ENCODE measurements around the gene KRT77. TPM values are rescaled to one million over a fixed set of nuclear protein-coding genes. Genes with fewer than 3 reads are reported as not detected.

Gene KRT77
- total RNA-seq, 6 donors from 2014 or later, result not detected

DNA sequence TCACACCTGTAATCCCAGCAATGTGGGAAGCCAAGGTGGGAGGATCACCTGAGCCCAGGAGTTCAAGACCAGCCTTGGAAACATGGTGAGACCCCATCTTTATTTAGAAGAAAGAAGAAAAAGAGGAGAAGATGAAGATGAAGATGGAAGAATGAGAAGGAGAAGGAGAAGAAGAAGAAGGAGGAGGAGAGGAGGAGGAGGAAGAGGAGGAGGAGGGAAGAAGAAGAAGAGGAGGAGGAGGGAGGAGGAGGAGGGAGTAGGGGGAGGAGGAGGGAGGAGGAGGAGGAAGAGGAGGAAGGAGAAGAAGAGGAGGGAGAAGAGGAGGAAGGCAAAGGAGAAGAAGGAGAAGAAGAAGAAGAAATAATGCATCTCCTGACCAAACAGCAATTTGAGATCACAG, 14.1 kb downstream of the KRT77 start:
- no peak overlapping the region for H3K4me3 ChIP-seq
- no peaks in the 10 kb centered on the region for H3K36me3 ChIP-seq
- ATAC-seq (ENCODE audit: low FRiP score in 2 of 2), result no peak
- DNase-seq, result no peak
- peaks cover 0 to 11% (median 5%) of the 10 kb centered on the region in 4 donors for H3K27me3 ChIP-seq
- no peak overlapping the region for H3K27ac ChIP-seq
- peaks cover 5 to 13% (median 8%) of the 10 kb centered on the region in 4 donors for H3K4me1 ChIP-seq
- H3K9me3 ChIP-seq, result no peaks in the 10 kb centered on the region
- TF ChIP-seq, protein P1, sequence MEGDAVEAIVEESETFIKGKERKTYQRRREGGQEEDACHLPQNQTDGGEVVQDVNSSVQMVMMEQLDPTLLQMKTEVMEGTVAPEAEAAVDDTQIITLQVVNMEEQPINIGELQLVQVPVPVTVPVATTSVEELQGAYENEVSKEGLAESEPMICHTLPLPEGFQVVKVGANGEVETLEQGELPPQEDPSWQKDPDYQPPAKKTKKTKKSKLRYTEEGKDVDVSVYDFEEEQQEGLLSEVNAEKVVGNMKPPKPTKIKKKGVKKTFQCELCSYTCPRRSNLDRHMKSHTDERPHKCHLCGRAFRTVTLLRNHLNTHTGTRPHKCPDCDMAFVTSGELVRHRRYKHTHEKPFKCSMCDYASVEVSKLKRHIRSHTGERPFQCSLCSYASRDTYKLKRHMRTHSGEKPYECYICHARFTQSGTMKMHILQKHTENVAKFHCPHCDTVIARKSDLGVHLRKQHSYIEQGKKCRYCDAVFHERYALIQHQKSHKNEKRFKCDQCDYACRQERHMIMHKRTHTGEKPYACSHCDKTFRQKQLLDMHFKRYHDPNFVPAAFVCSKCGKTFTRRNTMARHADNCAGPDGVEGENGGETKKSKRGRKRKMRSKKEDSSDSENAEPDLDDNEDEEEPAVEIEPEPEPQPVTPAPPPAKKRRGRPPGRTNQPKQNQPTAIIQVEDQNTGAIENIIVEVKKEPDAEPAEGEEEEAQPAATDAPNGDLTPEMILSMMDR (IDR thresholded peaks at IDR 0.05), result no peak
- TF ChIP-seq EP300 (IDR thresholded peaks at IDR 0.05) (no peak), POLR2A (IDR thresholded peaks at IDR 0.05) (no peak), POLR2AphosphoS5 (IDR thresholded peaks at IDR 0.05) (no peak)

DNA sequence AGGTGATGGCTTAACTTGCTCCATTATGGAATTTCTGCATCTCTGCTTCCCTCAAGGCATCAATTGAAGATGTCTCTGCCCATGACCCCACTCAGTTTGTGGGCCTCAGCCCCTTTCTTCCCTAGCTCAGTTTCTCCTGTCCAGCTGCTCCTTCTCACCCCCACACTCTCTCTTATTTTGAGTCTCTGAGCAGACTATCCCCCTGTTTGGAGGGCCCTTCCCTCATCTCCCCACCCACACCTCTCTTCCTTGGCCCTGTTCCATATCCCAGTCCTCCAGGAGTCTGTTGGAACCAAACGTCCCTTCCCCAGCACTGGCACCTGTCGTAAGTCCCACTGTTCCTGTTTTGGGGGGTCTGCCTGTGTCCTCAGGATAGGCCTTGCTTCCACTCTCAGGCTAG, 14.8 kb downstream of the KRT77 start:
- WGBS, 2 donors, result 53 to 57% methylated on average over 2 of the region's 2 CpGs
- peaks cover 5 to 13% (median 8%) of the 10 kb centered on the region in 4 donors for H3K4me1 ChIP-seq
- H3K4me3 ChIP-seq, result no peak overlapping the region
- TF ChIP-seq EP300 (IDR thresholded peaks at IDR 0.05), result no peak
- TF ChIP-seq POLR2AphosphoS5 (IDR thresholded peaks at IDR 0.05), result no peak
- TF ChIP-seq POLR2A (IDR thresholded peaks at IDR 0.05), result no peak
- TF ChIP-seq, protein P1 (IDR thresholded peaks at IDR 0.05), result no peak
- no peak for DNase-seq
- no peaks in the 10 kb centered on the region for H3K36me3 ChIP-seq
- no peak overlapping the region for H3K27ac ChIP-seq
- no peak for ATAC-seq (ENCODE audit: low FRiP score in 2 of 2)
- H3K27me3 ChIP-seq, result peaks cover 0 to 11% (median 5%) of the 10 kb centered on the region in 4 donors
- H3K9me3 ChIP-seq, result no peaks in the 10 kb centered on the region

DNA sequence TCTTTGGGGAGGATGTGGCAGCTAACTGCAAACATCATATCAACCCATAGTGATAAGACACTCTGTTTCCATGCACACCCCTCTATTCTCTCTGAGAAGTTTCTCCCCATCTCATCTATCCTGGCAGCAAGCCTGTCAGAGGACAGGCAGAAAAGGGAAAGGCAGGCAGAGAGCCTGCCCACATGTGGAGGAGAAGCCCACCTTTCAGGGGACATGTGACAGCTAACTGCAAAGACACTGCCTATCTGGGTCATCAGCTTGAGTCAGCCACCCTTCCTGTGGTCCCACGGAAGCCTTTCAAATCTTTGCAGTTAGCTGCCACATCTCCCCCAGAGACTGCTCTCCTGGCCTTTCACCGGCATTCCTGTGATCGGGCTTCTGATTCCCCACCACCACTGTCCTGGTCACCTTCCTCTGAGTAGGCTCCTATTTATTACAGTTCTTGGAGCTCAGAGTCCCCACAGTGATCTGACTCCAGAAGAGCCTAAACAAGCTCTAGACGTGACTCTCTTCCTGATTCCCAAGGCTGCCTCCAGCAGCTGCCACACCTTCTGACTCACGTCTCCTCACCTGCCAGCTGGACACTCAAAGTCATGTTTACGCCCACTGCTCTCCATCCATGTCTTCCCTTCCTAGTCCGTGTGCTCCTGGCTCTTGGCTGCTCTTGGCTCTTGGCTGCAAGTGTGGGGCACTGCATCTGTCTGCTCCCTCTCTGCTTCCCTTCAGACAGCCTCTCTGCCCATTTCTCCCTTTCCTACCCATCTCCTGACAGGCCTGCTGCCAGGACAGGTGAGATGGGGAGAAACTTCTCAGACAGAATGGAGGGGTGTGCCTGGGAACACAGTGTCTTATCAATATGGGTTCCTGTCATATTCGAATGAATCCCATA, 15.6 kb downstream of the KRT77 start:
- Histone ChIP-seq H3K27ac (no peak overlapping the region), H3K9me3 (no peaks in the 10 kb centered on the region), H3K4me1 (peaks cover 5 to 13% (median 8%) of the 10 kb centered on the region in 4 donors), H3K27me3 (peaks cover 0 to 11% (median 5%) of the 10 kb centered on the region in 4 donors), H3K4me3 (no peak overlapping the region), H3K36me3 (no peaks in the 10 kb centered on the region)
- ATAC-seq (ENCODE audit: low FRiP score in 2 of 2) (no peak), DNase-seq (no peak)
- TF ChIP-seq, protein P1 (IDR thresholded peaks at IDR 0.05), result no peak
- TF ChIP-seq POLR2AphosphoS5 (IDR thresholded peaks at IDR 0.05), result no peak
- TF ChIP-seq POLR2A (IDR thresholded peaks at IDR 0.05), result no peak
- no peak for TF ChIP-seq EP300 (IDR thresholded peaks at IDR 0.05)
- WGBS, 2 donors, result 68 to 78% methylated on average over 8 of the region's 8 CpGs

DNA sequence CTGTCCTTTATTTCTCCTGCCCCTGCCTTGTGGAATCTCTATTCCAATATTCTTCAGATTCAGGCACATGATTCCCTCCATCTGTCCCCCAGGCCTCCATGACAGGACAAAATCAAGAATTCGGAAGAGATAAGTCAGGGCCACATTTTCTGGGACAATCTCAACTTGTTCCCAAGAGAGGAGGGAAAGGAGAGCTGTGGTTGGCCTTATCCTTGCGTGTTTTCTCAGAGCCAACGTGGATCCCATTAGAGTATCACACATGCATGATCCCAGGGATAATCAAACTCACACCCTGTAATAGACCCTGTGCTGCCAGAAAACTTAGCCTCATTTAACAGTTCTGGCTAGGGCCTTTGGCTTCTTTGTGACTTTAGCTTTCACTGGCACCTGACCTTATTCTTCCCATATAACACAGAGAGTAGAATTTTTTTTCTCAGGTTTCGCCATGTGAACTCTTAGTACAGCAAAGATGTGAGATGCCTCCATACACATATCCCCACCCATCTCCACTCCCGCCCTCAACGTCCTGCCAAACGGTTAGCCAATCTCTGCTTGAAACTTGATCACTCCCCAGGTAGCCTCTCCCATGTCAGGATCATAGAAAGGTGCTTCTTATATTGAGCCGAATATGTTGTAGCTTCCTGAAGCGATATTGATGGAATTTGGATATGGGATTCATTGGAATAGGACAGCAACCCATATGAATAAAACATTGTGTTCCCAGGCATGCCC, 16.4 kb downstream of the KRT77 start:
- TF ChIP-seq POLR2A (IDR thresholded peaks at IDR 0.05), result no peak
- TF ChIP-seq, protein P1 (IDR thresholded peaks at IDR 0.05), result no peak
- no peak for TF ChIP-seq POLR2AphosphoS5 (IDR thresholded peaks at IDR 0.05)
- no peak for TF ChIP-seq EP300 (IDR thresholded peaks at IDR 0.05)
- no peak overlapping the region for H3K4me3 ChIP-seq
- peaks cover 5 to 13% (median 8%) of the 10 kb centered on the region in 4 donors for H3K4me1 ChIP-seq
- no peak for ATAC-seq (ENCODE audit: low FRiP score in 2 of 2)
- H3K9me3 ChIP-seq, result no peaks in the 10 kb centered on the region
- WGBS, 2 donors, result 76 to 80% methylated on average over 9 of the region's 9 CpGs
- no peaks in the 10 kb centered on the region for H3K36me3 ChIP-seq
- DNase-seq, result no peak
- no peak overlapping the region for H3K27ac ChIP-seq
- peaks cover 0 to 11% (median 5%) of the 10 kb centered on the region in 4 donors for H3K27me3 ChIP-seq
